Body of pancreas (tissue), 4 donors: ENCODE data around the gene MKS1. TPM values are rescaled to one million over a fixed set of nuclear protein-coding genes. Genes with fewer than 3 reads are reported as not detected.

Experiments used
- ATAC-seq: fragments of 150-250 bp; one replicate; pipeline ENCODE4 v1.9.1; 2016
- DNase-seq, 4 donors: peaks; one replicate each; pipeline ENCODE4 v3.0.0-alpha.2; 2019
- H3K27ac ChIP-seq, 4 donors: fragments of 200-600 bp; sonication (generic); 1 replicate in 3 of 4; 2 replicates in 1 of 4; pipeline versions ENCODE4 v1.5.1 to v1.6.1; 2016 to 2019; ENCODE audit warnings: mild to moderate bottlenecking in 1 of 4, mixed read lengths in 1 of 4, moderate library complexity in 1 of 4
- H3K27me3 ChIP-seq, 2 donors: fragments of 200-600 bp; sonication (generic); one replicate each; pipeline ENCODE4 v1.6.0; 2016; ENCODE audit warnings: mild to moderate bottlenecking in 1 of 2
- H3K36me3 ChIP-seq, 2 donors: fragments of 200-600 bp; sonication (generic); replicated peaks in 1 of 2; 2 replicates each; pipeline ENCODE4 v1.5.1; 2016; ENCODE audit warnings: low read depth in 2 of 2; ENCODE audit not compliant: insufficient read depth in 1 of 2
- H3K4me1 ChIP-seq: fragments of 200-600 bp; sonication (generic); one replicate; pipeline ENCODE4 v1.6.0; 2016
- H3K4me3 ChIP-seq, 2 donors: fragments of 200-600 bp; sonication (generic); 1 replicate in 1 of 2; 2 replicates in 1 of 2; pipeline ENCODE4 v1.5.1; 2016 to 2019
- H3K9me3 ChIP-seq, 3 donors: fragments of 200-600 bp; sonication (generic); 1 replicate in 2 of 3; 2 replicates in 1 of 3; pipeline ENCODE4 v1.5.1; 2016
- CTCF ChIP-seq, 7 experiments: fragments of 450-650 bp in 4 of 7; fragments of 200-600 bp in 3 of 7; sonication (generic) in 3 of 7; IDR thresholded peaks; one replicate each; pipeline ENCODE4 v1.5.1; 2016 to 2019; ENCODE audit warnings: antibody characterized with exemption in 7 of 7
- POLR2A ChIP-seq, 3 donors: fragments of 450-650 bp; IDR thresholded peaks; one replicate each; pipeline ENCODE4 v1.6.1; 2016; ENCODE audit warnings: antibody characterized with exemption in 3 of 3, mild to moderate bottlenecking in 2 of 3
- WGBS, 2 donors: methylation state at CpG; one replicate each; pipeline ENCODE4 v1.1.5; 2017; 5-methylcytosine and 5-hydroxymethylcytosine counted together
- intact Hi-C: fragments of 100-400 bp; cut with DNase I; formaldehyde crosslinking; loops from one replicate; pipeline ENCODE4 v1.15.1; 2023
- total RNA-seq, 2 donors: library from RNA; depleted of rRNA; stranded (reverse); fragments of >200 nt; gene quantifications; one replicate each; pipeline ENCODE4 v1.1.0, GENCODE V29; 2016

MKS1 gene
- total RNA-seq, 2 donors from 2014 or later: 14.2 to 15.0 TPM

- intact Hi-C loops: no loop called here
- Histone ChIP-seq H3K4me1 (peaks cover 2% of the 10 kb centered on the region), H3K27ac (no peak overlapping the region), H3K4me3 (no peak overlapping the region), H3K9me3 (no peaks in the 10 kb centered on the region), H3K36me3 (no peaks in the 10 kb centered on the region), H3K27me3 (no peaks in the 10 kb centered on the region)
- 13 to 26% methylated on average over 2 to 8 of the region's 8 CpGs for WGBS, 2 donors
- ATAC-seq (no peak), DNase-seq (peak in 1 of 4 donors; percentile 20)
- TF ChIP-seq CTCF (IDR thresholded peaks at IDR 0.05) (peak in 2 of 7 experiments; percentile 12 to 13), POLR2A (IDR thresholded peaks at IDR 0.05) (no peak)
These were observed 35.7 kb upstream of the MKS1 start for GRCh38 chr17:58254803-58255202.

- Histone ChIP-seq H3K4me1 (peaks cover 13% of the 10 kb centered on the region), H3K36me3 (no peaks in the 10 kb centered on the region), H3K4me3 (no peak overlapping the region), H3K9me3 (no peaks in the 10 kb centered on the region), H3K27me3 (peaks cover 0 to 10% of the 10 kb centered on the region in 2 donors), H3K27ac (no peak overlapping the region)
- WGBS, 2 donors: 67 to 76% methylated on average over 3 of the region's 3 CpGs
- intact Hi-C loops: no loop called here
- ATAC-seq (no peak), DNase-seq (no peak)
- TF ChIP-seq CTCF (IDR thresholded peaks at IDR 0.05) (no peak), POLR2A (IDR thresholded peaks at IDR 0.05) (no peak)
These were observed 34.0 kb upstream of the MKS1 start for GRCh38 chr17:58253082-58253481.

DNA sequence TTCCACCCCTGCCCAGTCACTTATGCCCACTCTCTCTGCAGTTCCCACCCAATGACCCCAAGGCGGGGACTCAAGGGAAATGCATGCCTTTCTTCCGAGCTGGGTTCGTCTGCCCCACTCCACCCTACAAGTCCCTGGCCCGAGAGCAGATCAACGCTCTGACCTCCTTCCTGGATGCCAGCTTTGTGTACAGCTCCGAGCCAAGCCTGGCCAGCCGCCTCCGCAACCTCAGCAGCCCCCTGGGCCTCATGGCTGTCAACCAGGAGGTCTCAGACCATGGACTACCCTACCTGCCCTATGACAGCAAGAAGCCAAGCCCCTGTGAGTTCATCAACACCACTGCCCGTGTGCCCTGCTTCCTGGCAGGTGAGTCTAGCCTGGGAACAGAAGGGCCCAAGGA lies 33.1 kb upstream of the MKS1 start:
- no peak overlapping the region for H3K4me3 ChIP-seq
- no peaks in the 10 kb centered on the region for H3K9me3 ChIP-seq
- 63 to 64% methylated on average over 8 to 9 of the region's 9 CpGs for WGBS, 2 donors
- H3K36me3 ChIP-seq: no peaks in the 10 kb centered on the region
- peaks cover 13% of the 10 kb centered on the region for H3K4me1 ChIP-seq
- intact Hi-C loops: no loop called here
- H3K27me3 ChIP-seq: peaks cover 0 to 10% of the 10 kb centered on the region in 2 donors
- DNase-seq: no peak
- no peak for ATAC-seq
- no peak for TF ChIP-seq POLR2A (IDR thresholded peaks at IDR 0.05)
- no peak overlapping the region for H3K27ac ChIP-seq

- Histone ChIP-seq H3K4me3 (no peak overlapping the region), H3K36me3 (no peaks in the 10 kb centered on the region), H3K27me3 (peaks cover 0 to 10% of the 10 kb centered on the region in 2 donors), H3K9me3 (no peaks in the 10 kb centered on the region), H3K27ac (no peak overlapping the region), H3K4me1 (peaks cover 13% of the 10 kb centered on the region)
- intact Hi-C loops: no loop called here
- no peak for DNase-seq
- ATAC-seq: no peak
- 67 to 69% methylated on average over 10 to 12 of the region's 12 CpGs for WGBS, 2 donors
- TF ChIP-seq POLR2A (IDR thresholded peaks at IDR 0.05) (no peak), CTCF (IDR thresholded peaks at IDR 0.05) (no peak)
These were observed 31.4 kb upstream of the MKS1 start for GRCh38 chr17:58250344-58251011.

GRCh38 chr17:58249270-58250133 lies 30.4 kb upstream of the MKS1 start:
- peak overlapping the region in 1 of 2 donors; percentile 8 for H3K4me3 ChIP-seq
- 2 to 26% methylated on average over 6 to 55 of the region's 57 CpGs for WGBS, 2 donors

More at GRCh38 chr17:58249270-58250133, 30.4 kb upstream of the MKS1 start:
- TF ChIP-seq CTCF (IDR thresholded peaks at IDR 0.05): peak; percentile 74 to 97 (median 86)
- no peak for TF ChIP-seq POLR2A (IDR thresholded peaks at IDR 0.05)
- H3K27me3 ChIP-seq: peaks cover 0 to 10% of the 10 kb centered on the region in 2 donors
- intact Hi-C loops: no loop called here
- peaks cover 13% of the 10 kb centered on the region for H3K4me1 ChIP-seq
- no peaks in the 10 kb centered on the region for H3K36me3 ChIP-seq
- no peaks in the 10 kb centered on the region for H3K9me3 ChIP-seq
- ATAC-seq (peak; percentile 86), DNase-seq (peak; percentile 55 to 69 (median 63))
- no peak overlapping the region for H3K27ac ChIP-seq
